Hematopoietic multipotent progenitor cell treated with erythropoietin and hydrocortisone succinate and interleukin-3 and kit ligand, for 4 days (in vitro differentiated cells): ENCODE measurements around the gene CCDC171.
"Not testable (repeated sequence)": the region's sequence is repeated elsewhere in the genome, so short reads cannot be mapped to it uniquely, and the experiment has no call there.

Experiments used
- DNase-seq: peaks from one replicate; pipeline ENCODE4 v3.0.0-alpha.2; 2015

The CCDC171 gene

GRCh38 chr9:15699876-15700559 lies 147.2 kb downstream of the CCDC171 start:
- DNase-seq, result not testable (repeated sequence)

DNA sequence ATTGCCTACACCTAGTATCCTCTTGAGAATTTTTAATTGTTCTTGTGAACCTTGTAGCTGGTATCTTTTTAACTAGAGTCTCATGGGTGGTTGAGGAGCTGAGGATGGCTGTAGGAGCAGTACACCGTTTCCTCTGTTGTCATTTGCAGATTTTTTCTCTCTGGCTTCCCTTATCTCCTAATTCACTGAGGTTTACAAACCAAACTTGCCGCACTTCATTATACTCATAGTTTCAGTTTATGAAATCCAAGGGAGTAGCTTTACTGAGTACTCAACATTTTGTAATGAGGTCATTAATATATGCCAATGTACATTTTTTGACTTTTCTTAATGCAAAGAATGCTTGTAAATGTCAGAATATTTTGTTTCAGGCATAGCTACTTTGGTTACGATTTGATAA lies 154.2 kb downstream of the CCDC171 start:
- no peak for DNase-seq

DNA sequence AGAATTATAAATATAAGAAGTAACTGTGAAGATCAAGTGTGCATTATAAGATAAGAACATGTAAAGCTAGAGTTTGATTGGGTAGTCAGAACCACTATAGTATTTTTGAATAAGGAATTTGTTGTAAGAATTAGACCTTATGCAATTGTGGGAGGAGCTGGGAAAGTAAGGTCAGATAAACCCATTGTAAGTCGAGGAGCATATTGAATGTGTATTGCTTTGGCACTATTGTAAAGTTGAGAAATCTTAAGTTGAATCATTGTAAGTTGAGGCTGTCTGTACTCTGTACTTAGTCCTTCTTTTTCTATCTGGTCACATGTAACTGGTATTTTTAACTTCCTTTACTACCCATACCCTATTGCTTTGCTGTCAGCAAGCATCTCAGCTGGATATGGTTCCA lies 158.7 kb downstream of the CCDC171 start:
- DNase-seq, result no peak

DNA sequence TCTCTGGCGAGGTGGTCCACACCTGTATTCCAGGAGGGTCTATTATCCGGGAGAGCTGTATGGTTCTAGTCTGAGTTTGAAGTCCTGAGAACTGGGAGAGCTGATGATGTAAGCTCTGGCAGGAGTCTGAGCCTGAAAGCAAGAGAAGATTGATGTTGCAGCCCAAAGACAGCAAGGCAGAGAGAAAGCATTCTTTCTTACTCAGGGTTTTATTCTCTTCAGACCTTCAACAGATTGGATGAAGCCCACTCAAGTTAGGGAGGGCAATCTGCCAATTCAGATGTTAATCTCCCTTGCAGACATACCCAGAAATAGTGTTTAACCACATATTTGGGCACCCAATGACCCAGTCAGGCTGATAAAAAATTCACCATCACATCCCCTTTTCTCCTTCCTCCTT lies 159.1 kb downstream of the CCDC171 start:
- DNase-seq, result peak; percentile 51

DNA sequence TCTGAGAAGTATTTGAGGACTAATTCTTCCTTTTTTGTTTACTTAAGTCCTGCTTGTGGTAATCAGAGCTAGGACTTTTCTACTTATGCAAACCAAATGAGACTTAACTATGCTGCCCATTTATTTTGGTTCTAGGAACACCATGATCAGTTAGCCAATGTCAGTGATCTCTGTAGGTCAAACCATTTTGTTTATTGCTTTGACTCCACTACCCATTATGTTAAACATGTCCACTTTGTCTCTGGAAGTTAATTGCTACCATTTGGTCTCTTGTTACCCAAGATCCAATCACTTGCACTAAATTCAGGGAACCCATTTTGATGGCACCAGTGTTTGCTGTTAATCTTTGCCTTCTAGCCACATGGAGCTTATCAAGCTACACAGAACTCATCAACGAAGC lies 161.9 kb downstream of the CCDC171 start:
- peak; percentile 35 for DNase-seq

DNA sequence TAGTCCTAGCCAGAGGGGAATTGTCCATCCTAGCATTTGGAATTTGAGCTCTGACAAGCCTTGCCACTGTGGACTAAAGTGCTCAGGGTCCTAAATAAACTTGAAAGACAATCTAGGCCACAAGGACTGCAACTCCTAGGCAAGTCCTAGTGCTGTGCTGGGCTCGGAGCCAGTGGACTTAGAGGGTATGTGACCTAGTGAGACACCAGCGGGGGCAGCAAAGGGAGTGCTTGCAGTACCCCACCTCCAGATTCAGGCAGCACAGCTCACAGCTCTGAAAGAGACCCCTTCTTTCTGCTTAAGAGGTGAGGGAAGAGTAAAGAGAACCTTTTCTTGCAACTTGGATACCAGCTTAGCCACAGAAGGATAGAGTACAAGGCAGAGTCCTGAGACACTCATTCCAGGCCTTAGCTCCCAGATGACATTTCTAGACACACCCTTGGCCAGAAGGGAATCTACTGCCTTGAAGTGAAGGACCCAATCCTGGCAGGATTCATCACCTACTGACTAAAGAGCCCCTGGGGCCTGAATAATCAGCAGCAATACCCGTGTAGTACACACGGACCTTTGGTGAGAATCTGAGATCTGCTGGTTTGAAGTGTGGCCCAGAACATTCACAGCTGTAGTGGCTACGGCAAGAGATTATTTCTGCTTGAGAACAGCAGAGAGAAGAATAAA lies 164.6 kb downstream of the CCDC171 start:
- DNase-seq, result no peak

DNA sequence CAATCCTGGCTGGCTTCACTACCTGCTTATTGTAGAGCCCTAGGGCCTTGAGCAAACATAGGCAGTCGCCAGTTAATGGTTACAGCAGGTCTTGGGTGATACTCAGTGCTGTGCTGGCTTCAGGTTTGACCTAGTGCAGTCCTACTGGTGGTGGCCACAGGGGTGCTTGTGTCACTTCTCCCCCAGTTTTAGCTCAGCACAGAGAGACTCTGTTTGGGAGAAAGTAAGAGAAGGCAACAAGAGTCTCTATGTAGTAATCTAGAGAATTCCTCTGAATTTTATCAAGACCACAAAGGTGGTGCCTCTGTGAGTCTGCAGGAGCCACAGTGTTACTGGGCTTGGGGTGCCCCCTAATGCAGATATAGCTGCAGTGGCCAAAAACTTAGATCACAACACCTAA lies 165.6 kb downstream of the CCDC171 start:
- no peak for DNase-seq

DNA sequence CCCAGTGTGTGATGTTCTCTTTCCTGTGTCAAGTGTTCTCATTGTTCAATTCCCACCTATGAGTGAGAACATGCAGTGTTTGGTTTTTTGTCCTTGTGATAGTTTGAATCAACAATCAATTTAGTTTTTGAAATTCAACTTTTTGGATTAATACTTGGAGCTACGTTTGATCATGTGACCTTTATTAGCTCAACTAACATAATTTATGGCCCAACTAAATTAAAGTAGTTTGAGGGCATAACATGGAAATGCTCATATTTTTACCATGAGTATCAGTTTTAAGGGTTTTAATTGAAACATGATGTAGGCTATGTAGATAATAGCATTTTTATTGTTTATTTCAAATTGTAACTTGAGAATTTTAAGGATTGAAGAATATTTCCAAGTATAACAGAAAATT lies 168.0 kb downstream of the CCDC171 start:
- no peak for DNase-seq

- no peak for DNase-seq
These were observed 170.0 kb downstream of the CCDC171 start for GRCh38 chr9:15722888-15723287.

- no peak for DNase-seq
These were observed 171.2 kb downstream of the CCDC171 start for GRCh38 chr9:15724016-15724415.

GRCh38 chr9:15724612-15725011 lies 171.8 kb downstream of the CCDC171 start:
- no peak for DNase-seq

DNA sequence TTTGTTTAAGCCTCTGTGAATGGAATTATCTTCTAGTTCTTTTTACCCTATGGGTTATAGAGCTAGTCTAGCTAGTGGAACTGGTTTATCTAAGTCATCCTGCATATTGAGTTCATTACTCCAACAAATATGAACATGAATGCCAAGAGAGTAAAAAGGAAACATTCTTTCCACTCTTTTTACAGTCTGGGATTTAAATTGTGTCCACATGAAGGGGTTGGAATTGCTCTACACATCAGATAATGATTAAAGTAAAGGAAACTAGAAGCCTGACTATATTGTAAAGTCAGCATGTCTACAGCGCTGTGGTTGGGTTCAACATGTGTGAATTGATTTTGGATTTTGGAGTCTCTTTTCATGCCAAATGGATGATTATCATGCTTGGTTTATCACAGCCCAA lies 173.1 kb downstream of the CCDC171 start:
- no peak for DNase-seq

DNA sequence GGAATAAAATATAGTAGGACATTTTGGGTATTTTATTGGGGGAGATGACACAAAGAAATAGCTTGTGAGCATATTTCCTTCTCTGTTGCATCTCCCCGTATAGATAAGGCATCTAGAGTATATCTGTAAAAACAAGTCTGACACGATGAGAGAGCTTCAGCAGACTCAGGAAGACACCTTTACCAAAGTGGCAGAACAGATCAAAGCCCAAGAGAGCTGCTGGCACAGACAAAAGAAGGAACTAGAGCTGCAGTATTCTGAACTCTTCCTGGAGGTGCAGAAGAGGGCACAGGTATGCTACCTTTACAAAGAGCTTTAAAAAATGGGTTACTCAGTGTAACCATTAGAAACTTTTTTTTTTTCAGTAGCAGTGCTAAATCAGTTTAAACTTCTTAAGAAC lies 176.7 kb downstream of the CCDC171 start:
- no peak for DNase-seq

DNA sequence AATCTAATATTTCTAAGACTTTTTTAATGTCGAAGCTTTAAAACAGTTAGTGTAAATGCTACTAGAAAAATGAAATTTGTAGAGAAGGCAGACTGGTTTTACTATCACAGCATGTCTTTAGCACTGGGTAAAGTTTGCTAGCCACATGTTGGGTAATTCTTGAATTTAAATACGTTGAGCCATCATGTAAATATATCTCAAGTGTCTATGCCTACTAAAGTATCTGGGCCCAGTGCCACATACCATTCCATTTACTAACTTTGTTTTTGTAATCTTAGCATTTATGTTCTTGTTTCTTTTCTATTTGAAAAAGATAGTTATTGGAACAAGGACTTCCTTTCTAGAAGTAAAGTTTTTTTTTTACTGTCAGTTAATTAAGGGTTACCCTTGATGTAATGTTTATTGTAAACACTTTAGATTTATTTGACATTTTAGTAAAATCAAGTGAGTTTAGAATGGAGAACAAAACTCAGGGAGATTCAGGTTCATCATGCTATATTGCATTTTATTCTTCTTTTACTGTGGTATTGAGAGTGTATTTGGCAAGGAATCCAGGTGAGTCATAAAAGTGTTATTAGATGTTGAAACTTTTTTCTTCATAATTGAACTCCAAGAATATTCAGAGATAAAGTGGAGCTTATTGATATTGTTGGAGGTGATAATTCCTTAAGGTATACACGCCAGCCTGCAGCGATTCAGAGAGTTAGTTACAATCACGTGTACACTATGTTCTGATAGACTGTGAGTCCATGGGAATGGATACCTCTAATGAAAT lies 182.4 kb downstream of the CCDC171 start:
- DNase-seq, result no peak

- no peak for DNase-seq
These were observed 183.7 kb downstream of the CCDC171 start for GRCh38 chr9:15736569-15736968.

- DNase-seq, result no peak
These were observed 185.2 kb downstream of the CCDC171 start for GRCh38 chr9:15738011-15738410.

- no peak for DNase-seq
These were observed 188.2 kb downstream of the CCDC171 start for GRCh38 chr9:15741015-15741414.

GRCh38 chr9:15743512-15743911 lies 190.7 kb downstream of the CCDC171 start:
- DNase-seq, result no peak

- no peak for DNase-seq
These were observed 191.4 kb downstream of the CCDC171 start for GRCh38 chr9:15744196-15744595.

GRCh38 chr9:15746905-15747304 lies 194.1 kb downstream of the CCDC171 start:
- no peak for DNase-seq

- no peak for DNase-seq
These were observed 202.8 kb downstream of the CCDC171 start for GRCh38 chr9:15755660-15756059.

GRCh38 chr9:15761551-15761950 lies 208.7 kb downstream of the CCDC171 start:
- no peak for DNase-seq

GRCh38 chr9:15763371-15763770 lies 210.5 kb downstream of the CCDC171 start:
- no peak for DNase-seq

DNA sequence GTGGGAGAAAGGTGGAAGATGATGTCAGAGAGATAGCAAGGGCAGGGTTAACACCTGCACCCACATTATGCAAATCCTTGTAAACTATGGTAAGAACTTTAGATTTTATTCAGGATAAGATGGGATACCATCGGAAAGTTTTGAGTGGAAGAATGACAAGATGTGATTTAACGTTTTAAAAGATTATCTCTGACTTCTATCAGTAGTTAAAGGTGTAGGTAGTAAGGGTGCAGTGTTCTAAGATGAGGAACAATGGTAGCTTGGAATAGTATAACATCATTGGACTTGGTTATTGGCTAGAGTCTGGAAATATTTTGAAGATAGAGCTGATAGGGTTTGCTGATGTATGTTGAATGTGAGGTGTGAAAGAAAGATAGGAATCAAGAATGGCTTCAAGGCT lies 211.3 kb downstream of the CCDC171 start:
- DNase-seq, result no peak
